ENCODE measurements around the gene IGFLR1. TPM values are rescaled to one million over a fixed set of nuclear protein-coding genes. Genes with fewer than 3 reads are reported as not detected.

Gene IGFLR1
- total and polyA plus RNA-seq, 2 of the 4 experiments (the other 2 are of a cell fraction) = 0.72 to 2.7 TPM

GRCh38 chr19:35777086-35777841, 35.0 kb upstream of the IGFLR1 start:
- dilution Hi-C loops (cut with HindIII; ENCODE audit: low sequenced_read_pairs, unreplicated experiment) (no loop called here), in situ Hi-C loops (cut with MboI; ENCODE audit: low sequenced_read_pairs) (no loop called here), intact Hi-C loops (cut with micrococcal nuclease) (no loop called here)
- Histone ChIP-seq H3K4me3 (ENCODE audit: insufficient read depth, low read depth, low read length) (no peak overlapping the region), H2BK120ac (ENCODE audit: low read depth, low read length) (no peak overlapping the region), H3K79me1 (ENCODE audit: low read depth in 1 of 2, low read length in 2 of 2) (peaks cover 7 to 18% of the 10 kb centered on the region in 2 experiments), H2AK5ac (ENCODE audit: low read depth, low read length) (no peak overlapping the region), H3K4me1 (ENCODE audit: control insufficient read depth, insufficient read depth, low read length) (peaks cover 6% of the 10 kb centered on the region), H3K9me3 (ENCODE audit: control insufficient read depth, insufficient read depth, low read length) (no peaks in the 10 kb centered on the region), H3K27ac (ENCODE audit: insufficient read depth, low read length) (no peak overlapping the region), H3K4ac (ENCODE audit: low read depth, low read length) (no peak overlapping the region), H4K91ac (ENCODE audit: insufficient read depth, low read depth, low read length) (no peak overlapping the region), H3K14ac (replicated peaks; ENCODE audit: low read depth, low read length) (no peak overlapping the region), H3K27me3 (ENCODE audit: control insufficient read depth, insufficient read depth, low read length) (no peaks in the 10 kb centered on the region), H3K9ac (ENCODE audit: low read depth, low read length) (no peak overlapping the region), H3K9me1 (ENCODE audit: insufficient read depth, low read length) (peaks cover 6% of the 10 kb centered on the region; the same call in 1 of the 2 replicates), H3K23ac (ENCODE audit: low read depth, low read length) (0 out of 2 replicates have a peak overlapping the region, but pooled peaks have one; percentile 63), H3K4me2 (ENCODE audit: low read depth, low read length) (no peak overlapping the region), H4K20me1 (ENCODE audit: insufficient read depth, low read length) (no peaks in the 10 kb centered on the region), H3K56ac (ENCODE audit: extremely low read depth, insufficient read depth, low read length) (no peak overlapping the region), H2BK20ac (ENCODE audit: low read depth, low read length) (no peak overlapping the region), H3K18ac (ENCODE audit: low read depth, low read length) (no peak overlapping the region), H2AK9ac (replicated peaks; ENCODE audit: low read depth, low read length, poor library complexity) (no peak overlapping the region), H4K5ac (ENCODE audit: low read depth, low read length) (no peak overlapping the region), H2BK15ac (ENCODE audit: low read depth, low read length) (no peak overlapping the region), H2AFZ (replicated peaks; ENCODE audit: low read length, poor library complexity) (no peak overlapping the region), H4K8ac (ENCODE audit: low read depth in 2 of 2, low read length in 2 of 2) (no peak overlapping the region), H3K36me3 (ENCODE audit: control insufficient read depth, insufficient read depth, low read length) (peaks cover 10% of the 10 kb centered on the region), H2BK5ac (ENCODE audit: low read depth, low read length, poor library complexity, severe bottlenecking) (no peak overlapping the region)
- no TSS peak for BruUV-seq (replicated peaks)
- ATAC-seq (ENCODE audit: low read depth) = no peak
- POLR2A ChIA-PET (ENCODE audit: unreplicated experiment) = no interaction called here
- no peak for DNase-seq
- WGBS, 2 experiments (ENCODE audit: extremely low coverage in 2 of 2, insufficient read length in 1 of 2) = 55% methylated on average over 11 of the region's 19 CpGs; no CpG with 5 or more reads in 1 of the 2 experiments
- TF ChIP-seq FOS (IDR thresholded peaks at IDR 0.05; ENCODE audit: low read depth, low read length) (no peak), RAD21 (IDR thresholded peaks at IDR 0.05; ENCODE audit: low read length) (no peak), POLR2A (IDR thresholded peaks at IDR 0.05; ENCODE audit: low read depth, low read length) (no peak), RCOR1 (IDR thresholded peaks at IDR 0.05; ENCODE audit: insufficient replicate concordance, low read length) (no peak), RFX5 (IDR thresholded peaks at IDR 0.05; ENCODE audit: low read depth, low read length) (no peak), BHLHE40 (IDR thresholded peaks at IDR 0.05; ENCODE audit: low read depth, low read length) (no peak), NFE2L2 (IDR thresholded peaks at IDR 0.05; ENCODE audit: low read depth, low read length) (no peak), SMC3 (IDR thresholded peaks at IDR 0.05; ENCODE audit: low read depth, low read length) (no peak), MAFK (IDR thresholded peaks at IDR 0.05; ENCODE audit: low read depth, low read length) (no peak), CHD1 (IDR thresholded peaks at IDR 0.05; ENCODE audit: low read depth, low read length) (no peak), MXI1 (IDR thresholded peaks at IDR 0.05; ENCODE audit: borderline replicate concordance, low read depth, low read length) (no peak), CTCF (conservative IDR thresholded peaks at IDR 0.05; ENCODE audit: low read depth, low read length) (no peak), MAZ (IDR thresholded peaks at IDR 0.05; ENCODE audit: borderline replicate concordance, low read depth, low read length) (no peak), USF2 (IDR thresholded peaks at IDR 0.05; ENCODE audit: low read depth, low read length) (no peak)
- CTCF ChIA-PET = no interaction called here
